MM.1S (cell line): ENCODE results near the gene DLL4.

Experiments used
- DNase-seq: peaks from one replicate; pipeline ENCODE4 v3.0.0-alpha.2; 2015
- H2AFZ ChIP-seq: fragments of 300-600 bp; sonication (generic); 2 replicates; pipeline ENCODE4 v1.6.0; 2016; ENCODE audit warnings: antibody characterized with exemption, low read length
- H3F3A ChIP-seq: fragments of 300-600 bp; sonication (generic); 2 replicates; pipeline ENCODE4 v1.6.1; 2016; ENCODE audit warnings: mild to moderate bottlenecking, antibody characterized with exemption, low read length, moderate library complexity, mixed read lengths; ENCODE audit not compliant: insufficient read depth
- H3K27ac ChIP-seq: fragments of 300-600 bp; sonication (generic); 2 replicates; pipeline ENCODE4 v1.5.1; 2016; ENCODE audit warnings: mild to moderate bottlenecking, low read length
- H3K27me3 ChIP-seq: fragments of 300-600 bp; sonication (generic); replicated peaks from 2 replicates; pipeline ENCODE4 v1.6.0; 2016; ENCODE audit warnings: low read length; ENCODE audit not compliant: insufficient read depth
- H3K36me3 ChIP-seq: fragments of 300-600 bp; sonication (generic); replicated peaks from 2 replicates; pipeline ENCODE4 v1.6.1; 2016; ENCODE audit warnings: mild to moderate bottlenecking, low read length, mixed read lengths; ENCODE audit not compliant: insufficient read depth
- H3K4me1 ChIP-seq: fragments of 300-600 bp; sonication (generic); 2 replicates; pipeline ENCODE4 v1.6.1; 2016; ENCODE audit warnings: low read length, mixed read lengths
- H3K4me2 ChIP-seq: fragments of 300-600 bp; sonication (generic); 2 replicates; pipeline ENCODE4 v1.6.0; 2016; ENCODE audit warnings: low read depth, low read length
- H3K4me3 ChIP-seq: fragments of 300-600 bp; sonication (generic); 2 replicates; pipeline ENCODE4 v1.5.1; 2016; ENCODE audit warnings: low read length, mixed read lengths
- H3K79me2 ChIP-seq: fragments of 300-600 bp; sonication (generic); 2 replicates; pipeline ENCODE4 v1.6.1; 2016; ENCODE audit warnings: mixed run types, low read length, mixed read lengths
- H3K9ac ChIP-seq: fragments of 300-600 bp; sonication (generic); 2 replicates; pipeline ENCODE4 v1.6.1; 2016; ENCODE audit warnings: low read length, mixed read lengths
- H3K9me2 ChIP-seq: fragments of 300-600 bp; sonication (generic); replicated peaks from 2 replicates; pipeline ENCODE4 v1.6.1; 2016; ENCODE audit warnings: mild to moderate bottlenecking, low read length, mixed read lengths; ENCODE audit not compliant: insufficient read depth
- H3K9me3 ChIP-seq: fragments of 300-600 bp; sonication (generic); replicated peaks from 2 replicates; pipeline ENCODE4 v1.6.1; 2016; ENCODE audit warnings: mild to moderate bottlenecking, low read length, mixed read lengths; ENCODE audit not compliant: insufficient read depth
- H4K20me1 ChIP-seq: fragments of 300-600 bp; sonication (generic); 2 replicates; pipeline ENCODE4 v1.6.1; 2016; ENCODE audit warnings: mild to moderate bottlenecking, low read length, moderate library complexity, mixed read lengths; ENCODE audit not compliant: insufficient read depth
- EZH2 ChIP-seq: fragments of 300-600 bp; sonication (generic); optimal IDR thresholded peaks from 2 replicates; pipeline ENCODE3; 2017; ENCODE audit warnings: low read depth, mild to moderate bottlenecking, antibody characterized with exemption, low read length, mixed read lengths
- EZH2phosphoT487 ChIP-seq: fragments of 300-600 bp; sonication (generic); IDR thresholded peaks from 2 replicates; pipeline ENCODE4 v1.6.1; 2018; ENCODE audit warnings: antibody characterized with exemption, low read length
- TF ChIP-seq, protein P1 (sequence below): fragments of 300-600 bp; sonication (generic); IDR thresholded peaks from 2 replicates; pipeline ENCODE4 v1.5.1; 2016; ENCODE audit warnings: antibody characterized with exemption, low read length, mixed read lengths

The DLL4 gene

DNA sequence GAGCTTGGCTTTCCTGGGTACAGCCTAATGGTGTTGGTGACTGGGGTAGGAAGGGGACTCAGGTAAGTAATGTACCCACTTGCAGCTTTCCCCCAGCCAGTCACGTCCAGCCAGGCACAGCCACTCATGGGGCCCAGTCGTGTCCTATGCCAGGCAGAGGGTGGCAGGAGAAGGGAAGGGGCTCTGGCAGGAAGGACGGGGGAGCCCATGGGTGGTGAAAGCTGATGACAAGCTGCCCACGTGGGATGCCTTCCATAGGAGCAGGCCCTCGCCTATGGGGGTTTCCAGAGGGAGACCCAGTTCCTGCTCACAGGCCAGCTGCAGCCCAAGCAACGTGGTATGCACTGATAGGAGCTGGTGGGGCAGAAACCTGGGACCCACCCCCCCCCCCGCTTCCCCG is 34.9 kb downstream of the DLL4 start:
- Histone ChIP-seq H3K9ac (no peak overlapping the region), H3K36me3 (no peaks in the 10 kb centered on the region), H3K4me3 (no peak overlapping the region), H3F3A (no peaks in the 10 kb centered on the region), H3K27ac (no peak overlapping the region), H3K27me3 (no peaks in the 10 kb centered on the region), H3K9me2 (no peaks in the 10 kb centered on the region), H4K20me1 (no peaks in the 10 kb centered on the region), H3K4me1 (no peaks in the 10 kb centered on the region), H2AFZ (no peak overlapping the region), H3K9me3 (no peaks in the 10 kb centered on the region), H3K4me2 (no peak overlapping the region), H3K79me2 (no peaks in the 10 kb centered on the region)
- no peak for DNase-seq
- TF ChIP-seq, protein P1, sequence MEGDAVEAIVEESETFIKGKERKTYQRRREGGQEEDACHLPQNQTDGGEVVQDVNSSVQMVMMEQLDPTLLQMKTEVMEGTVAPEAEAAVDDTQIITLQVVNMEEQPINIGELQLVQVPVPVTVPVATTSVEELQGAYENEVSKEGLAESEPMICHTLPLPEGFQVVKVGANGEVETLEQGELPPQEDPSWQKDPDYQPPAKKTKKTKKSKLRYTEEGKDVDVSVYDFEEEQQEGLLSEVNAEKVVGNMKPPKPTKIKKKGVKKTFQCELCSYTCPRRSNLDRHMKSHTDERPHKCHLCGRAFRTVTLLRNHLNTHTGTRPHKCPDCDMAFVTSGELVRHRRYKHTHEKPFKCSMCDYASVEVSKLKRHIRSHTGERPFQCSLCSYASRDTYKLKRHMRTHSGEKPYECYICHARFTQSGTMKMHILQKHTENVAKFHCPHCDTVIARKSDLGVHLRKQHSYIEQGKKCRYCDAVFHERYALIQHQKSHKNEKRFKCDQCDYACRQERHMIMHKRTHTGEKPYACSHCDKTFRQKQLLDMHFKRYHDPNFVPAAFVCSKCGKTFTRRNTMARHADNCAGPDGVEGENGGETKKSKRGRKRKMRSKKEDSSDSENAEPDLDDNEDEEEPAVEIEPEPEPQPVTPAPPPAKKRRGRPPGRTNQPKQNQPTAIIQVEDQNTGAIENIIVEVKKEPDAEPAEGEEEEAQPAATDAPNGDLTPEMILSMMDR, result no peak
- TF ChIP-seq EZH2 (no peak), EZH2phosphoT487 (no peak)

DNA sequence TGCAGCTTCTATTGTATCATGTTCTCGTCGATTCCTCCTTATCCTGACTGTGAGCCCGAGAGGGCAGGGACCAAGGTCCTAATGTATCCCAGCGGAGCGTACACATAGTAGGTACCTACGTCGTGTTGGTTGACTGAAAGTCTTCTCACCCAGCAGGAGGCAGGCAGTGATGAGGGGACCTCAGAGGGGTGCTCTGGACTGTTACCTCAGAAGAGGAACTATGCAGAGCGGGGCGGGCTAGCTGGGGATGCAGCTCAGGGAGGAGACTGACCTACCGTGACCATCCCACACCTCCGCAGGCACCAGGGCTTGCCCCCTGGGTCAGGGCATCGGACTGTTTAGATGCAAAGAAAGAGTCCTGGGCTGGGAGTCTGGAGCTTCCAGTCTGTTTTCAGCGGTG is 35.5 kb downstream of the DLL4 start:
- Histone ChIP-seq H3K4me3 (no peak overlapping the region), H3F3A (no peaks in the 10 kb centered on the region), H3K4me2 (no peak overlapping the region), H2AFZ (no peak overlapping the region), H3K36me3 (no peaks in the 10 kb centered on the region), H3K79me2 (no peaks in the 10 kb centered on the region), H3K27ac (no peak overlapping the region), H3K4me1 (no peaks in the 10 kb centered on the region), H3K27me3 (no peaks in the 10 kb centered on the region), H3K9ac (no peak overlapping the region), H4K20me1 (no peaks in the 10 kb centered on the region), H3K9me3 (no peaks in the 10 kb centered on the region), H3K9me2 (no peaks in the 10 kb centered on the region)
- DNase-seq, result no peak
- no peak for TF ChIP-seq EZH2
- TF ChIP-seq, protein P1, result no peak
- TF ChIP-seq EZH2phosphoT487, result no peak

DNA sequence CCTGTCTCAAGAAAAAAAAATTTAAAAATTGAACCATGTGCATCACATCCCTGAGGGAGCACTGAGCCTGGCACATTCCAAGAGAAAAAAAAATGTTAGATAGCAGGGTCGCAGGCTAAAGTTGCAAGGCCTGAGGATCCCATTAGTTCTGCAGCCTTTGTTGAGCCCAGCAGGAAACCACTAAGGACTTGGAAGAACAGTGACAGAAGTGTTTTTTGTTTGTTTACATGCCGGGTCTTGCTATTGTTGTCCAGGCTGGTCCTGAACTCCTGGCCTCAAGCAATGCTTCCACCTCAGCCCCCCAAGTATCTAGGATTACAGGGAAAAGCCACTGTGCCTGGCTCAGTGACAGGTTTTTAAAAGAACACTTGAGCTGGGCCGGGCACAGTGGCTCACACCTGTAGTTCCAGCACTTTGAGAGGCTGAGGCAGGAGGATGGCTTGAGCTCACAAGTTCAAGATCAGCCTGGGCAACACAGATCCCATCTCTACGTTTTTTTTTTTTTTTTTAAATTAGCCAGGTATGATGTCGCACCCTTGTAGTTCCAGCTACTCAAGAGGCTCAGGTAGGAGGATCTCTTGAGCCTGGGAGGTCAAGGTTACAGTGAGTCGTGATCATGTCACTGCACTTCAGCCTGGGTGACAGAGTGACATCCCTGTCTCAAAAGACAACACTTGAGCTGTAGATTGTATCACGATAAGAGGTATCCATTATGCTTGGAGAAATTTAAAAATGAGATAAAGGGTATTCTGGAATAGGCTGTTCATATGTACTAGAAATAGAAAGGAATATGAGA is 39.3 kb downstream of the DLL4 start:
- no peak overlapping the region for H3K4me3 ChIP-seq
- TF ChIP-seq EZH2, result no peak
- TF ChIP-seq EZH2phosphoT487, result no peak
- TF ChIP-seq, protein P1, result no peak
- no peak overlapping the region for H2AFZ ChIP-seq
- no peak overlapping the region for H3K4me2 ChIP-seq
- no peaks in the 10 kb centered on the region for H3F3A ChIP-seq
- no peaks in the 10 kb centered on the region for H3K9me3 ChIP-seq
- no peaks in the 10 kb centered on the region for H4K20me1 ChIP-seq
- H3K27me3 ChIP-seq, result no peaks in the 10 kb centered on the region
- no peak overlapping the region for H3K27ac ChIP-seq
- H3K4me1 ChIP-seq, result no peaks in the 10 kb centered on the region
- no peaks in the 10 kb centered on the region for H3K9me2 ChIP-seq
- no peak overlapping the region for H3K9ac ChIP-seq
- no peaks in the 10 kb centered on the region for H3K36me3 ChIP-seq
- DNase-seq, result no peak
- no peaks in the 10 kb centered on the region for H3K79me2 ChIP-seq
